COLO829 (cell line): ENCODE data around the gene COQ3.

Source experiments
- DNase-seq: peaks from one replicate; pipeline ENCODE4 v3.0.0; 2012; ENCODE audit warnings: low spot score

The COQ3 gene, protein sequence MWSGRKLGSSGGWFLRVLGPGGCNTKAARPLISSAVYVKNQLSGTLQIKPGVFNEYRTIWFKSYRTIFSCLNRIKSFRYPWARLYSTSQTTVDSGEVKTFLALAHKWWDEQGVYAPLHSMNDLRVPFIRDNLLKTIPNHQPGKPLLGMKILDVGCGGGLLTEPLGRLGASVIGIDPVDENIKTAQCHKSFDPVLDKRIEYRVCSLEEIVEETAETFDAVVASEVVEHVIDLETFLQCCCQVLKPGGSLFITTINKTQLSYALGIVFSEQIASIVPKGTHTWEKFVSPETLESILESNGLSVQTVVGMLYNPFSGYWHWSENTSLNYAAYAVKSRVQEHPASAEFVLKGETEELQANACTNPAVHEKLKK

DNA sequence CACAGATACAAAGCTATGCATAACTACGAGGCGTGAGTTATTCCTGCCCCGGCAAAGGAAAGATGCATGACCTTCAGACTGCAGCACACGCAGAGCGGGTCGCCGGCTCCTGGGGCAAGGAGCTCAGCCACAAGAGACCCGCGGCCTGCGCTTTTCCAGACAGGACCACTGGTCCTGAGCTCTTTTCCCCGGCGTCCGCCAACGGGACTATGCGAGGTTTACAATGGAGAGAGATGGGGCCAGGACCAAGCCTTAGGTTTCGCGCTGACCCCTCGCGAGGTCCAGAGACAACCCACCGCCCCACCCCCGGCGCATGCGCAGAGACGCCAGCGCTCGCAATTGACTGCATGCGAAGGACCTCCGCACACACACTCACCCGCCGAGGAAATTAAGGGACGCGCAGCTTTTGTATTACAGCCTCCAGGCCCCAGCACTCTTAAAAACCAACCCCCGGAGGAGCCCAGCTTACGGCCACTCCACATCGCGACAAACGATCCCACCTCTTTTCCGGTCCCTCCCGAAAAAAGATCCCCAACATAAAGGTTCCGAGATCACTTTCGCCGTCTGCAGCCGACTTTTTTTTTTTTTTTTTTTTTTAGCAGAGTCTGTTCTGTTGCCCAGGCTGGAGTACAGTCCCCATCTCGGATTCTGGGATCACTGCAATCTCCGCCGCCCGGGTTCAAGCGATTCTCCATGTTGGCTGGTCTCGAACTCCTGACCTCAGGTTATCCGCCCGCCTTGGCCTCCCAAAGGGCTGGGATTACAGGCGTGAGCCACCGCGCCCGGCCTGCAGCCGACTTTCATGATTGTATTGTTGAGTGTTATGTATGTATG is at the start of gene COQ3:
COQ3 (minus strand) TSS at position 498 of the 834 bp plus-strand sequence; CDS start at position 482, 16 bp downstream.
- DNase-seq: peak; percentile 80

DNA sequence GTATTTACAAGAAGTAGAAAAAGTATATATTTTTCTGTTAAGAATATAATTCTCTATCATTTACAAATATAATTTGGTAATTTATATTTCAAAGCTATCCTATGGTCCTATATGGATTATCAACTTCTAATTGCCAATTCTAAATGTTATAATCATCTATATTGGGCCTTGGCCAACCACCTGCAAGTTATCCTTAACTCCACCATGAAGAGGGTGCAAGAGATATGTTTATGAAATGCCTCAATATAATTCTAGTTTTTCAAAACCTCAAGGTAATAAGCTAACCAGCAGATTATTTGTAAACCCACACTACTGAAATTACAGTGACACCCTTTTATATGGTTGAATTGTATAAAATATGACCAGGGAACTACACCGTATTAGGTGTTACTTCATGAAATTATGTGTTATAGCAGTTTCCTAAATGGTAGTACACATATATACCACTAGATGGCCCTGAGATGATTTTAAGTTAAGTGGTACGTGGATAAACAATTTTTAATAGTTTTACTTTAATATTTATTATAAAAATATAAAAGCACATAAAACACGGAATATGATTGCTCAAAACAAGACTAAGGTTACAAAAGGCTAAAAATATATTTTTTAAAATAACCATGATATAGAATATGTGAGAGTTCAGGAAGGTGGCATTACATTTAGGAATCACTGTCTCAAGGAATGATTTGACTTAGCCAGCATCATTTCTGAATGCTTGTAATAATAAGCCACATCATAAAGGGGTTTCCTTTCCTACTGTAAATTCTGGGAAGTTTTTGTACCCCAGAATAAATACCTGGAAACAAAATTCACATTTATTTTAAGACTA is 40.9 kb upstream of the COQ3 start:
- no peak for DNase-seq

DNA sequence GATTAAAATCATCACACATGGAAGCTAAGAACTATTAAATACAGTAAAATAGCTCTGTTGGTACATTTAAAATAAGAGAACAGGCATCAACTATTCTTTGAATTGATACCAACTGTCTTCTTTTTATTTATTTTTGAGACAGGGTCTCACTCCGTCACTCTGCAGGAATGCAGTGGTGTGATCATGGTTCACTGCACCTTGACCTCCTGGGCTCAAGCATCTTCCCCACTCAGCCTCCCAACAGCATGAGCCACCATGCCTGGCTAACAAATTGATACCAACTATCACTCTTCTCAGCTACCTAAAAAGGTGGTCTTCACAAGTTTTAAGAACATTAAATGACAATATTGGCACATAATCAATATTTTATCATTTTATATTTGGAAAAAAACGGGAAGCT is 38.9 kb upstream of the COQ3 start:
- DNase-seq: no peak

DNA sequence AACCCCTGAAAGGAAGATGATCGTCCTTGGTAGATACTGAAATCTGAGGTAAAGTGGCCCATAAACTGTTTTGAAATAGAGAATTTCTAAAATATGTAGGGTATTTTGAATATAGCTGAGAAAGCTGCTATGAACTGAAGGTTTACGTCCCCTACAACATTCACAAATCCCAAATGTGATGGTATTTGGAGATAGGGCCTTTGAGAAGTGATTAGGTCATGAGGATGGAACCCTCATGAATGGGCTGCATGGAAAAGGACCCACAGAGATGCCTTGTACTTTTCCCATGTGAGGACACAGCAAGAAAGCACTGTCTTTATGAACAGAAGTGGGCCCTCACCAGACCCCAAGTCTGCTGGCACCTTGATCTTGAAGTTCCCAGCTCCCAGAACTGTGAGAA is 37.9 kb upstream of the COQ3 start:
- DNase-seq: no peak

DNA sequence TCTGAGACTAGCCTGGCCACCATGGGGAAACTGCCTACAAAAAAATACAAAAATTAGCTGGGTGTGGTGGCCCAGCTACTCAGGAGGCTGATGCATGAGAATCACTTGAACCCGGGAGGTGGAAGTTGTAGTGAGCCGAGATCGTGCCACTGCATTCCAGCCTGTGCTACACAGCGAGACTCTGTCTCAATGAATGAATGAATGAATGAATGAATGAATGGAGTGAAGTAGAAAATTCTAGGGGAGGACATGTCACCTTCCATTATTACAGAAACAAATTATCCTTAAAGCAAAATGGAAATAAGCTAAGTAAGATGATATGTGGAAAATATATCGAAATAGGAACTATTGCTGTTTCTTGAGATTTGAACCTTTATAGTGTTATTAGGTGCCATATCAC is 34.0 kb upstream of the COQ3 start:
- DNase-seq: no peak

DNA sequence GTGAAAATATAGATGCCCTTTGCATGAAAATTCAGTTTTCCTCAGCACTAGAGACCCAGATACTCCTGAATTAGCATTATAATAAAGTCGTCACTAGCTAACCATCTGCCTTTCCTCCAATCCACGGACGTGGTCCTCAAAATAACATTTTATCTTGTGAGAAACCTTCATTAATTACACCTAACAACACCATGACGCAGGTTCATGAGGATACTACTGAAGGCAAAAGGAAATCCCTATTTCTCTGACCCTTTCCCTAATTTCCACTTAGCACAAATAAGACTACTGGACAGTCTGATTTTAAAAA is 32.4 kb upstream of the COQ3 start:
- DNase-seq: no peak

DNA sequence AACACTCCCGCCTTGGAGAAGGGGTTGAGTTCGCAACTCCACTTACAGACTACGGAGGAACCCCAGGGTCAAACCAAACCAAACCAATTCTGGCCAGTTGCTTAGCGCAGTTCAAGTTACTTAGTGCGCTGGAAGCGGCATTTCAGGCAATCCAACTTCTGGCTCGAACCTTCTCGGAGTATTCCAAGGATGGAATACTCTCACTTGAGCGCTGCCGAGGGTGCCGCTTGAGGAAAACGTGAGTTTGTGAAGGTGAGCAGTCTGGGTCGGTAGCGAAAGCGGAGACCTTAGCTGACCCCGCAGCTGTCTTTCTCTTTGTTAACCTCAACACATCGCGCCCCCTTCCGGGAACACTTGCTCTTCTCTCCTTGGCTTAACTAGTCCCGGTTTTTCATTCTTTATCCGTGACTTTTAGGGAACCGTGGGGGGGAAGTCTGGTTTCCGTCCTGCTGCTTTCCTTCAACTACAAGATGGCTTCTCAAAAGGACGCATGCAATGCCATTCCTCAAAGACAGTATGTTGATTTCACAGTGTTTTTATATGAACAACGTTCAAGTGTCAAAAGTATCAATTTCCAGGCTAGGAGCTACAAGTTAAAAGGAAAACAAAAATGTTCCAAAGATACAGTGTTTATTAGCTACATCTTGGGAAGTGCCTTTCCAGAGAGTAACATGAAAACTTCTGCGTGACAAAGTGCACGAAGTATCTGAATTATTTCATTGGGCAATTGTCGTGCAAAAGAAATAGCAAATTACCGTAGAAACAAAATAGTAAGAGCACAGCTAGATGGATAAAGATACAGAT is 31.9 kb upstream of the COQ3 start:
- peak; percentile 66 for DNase-seq

DNA sequence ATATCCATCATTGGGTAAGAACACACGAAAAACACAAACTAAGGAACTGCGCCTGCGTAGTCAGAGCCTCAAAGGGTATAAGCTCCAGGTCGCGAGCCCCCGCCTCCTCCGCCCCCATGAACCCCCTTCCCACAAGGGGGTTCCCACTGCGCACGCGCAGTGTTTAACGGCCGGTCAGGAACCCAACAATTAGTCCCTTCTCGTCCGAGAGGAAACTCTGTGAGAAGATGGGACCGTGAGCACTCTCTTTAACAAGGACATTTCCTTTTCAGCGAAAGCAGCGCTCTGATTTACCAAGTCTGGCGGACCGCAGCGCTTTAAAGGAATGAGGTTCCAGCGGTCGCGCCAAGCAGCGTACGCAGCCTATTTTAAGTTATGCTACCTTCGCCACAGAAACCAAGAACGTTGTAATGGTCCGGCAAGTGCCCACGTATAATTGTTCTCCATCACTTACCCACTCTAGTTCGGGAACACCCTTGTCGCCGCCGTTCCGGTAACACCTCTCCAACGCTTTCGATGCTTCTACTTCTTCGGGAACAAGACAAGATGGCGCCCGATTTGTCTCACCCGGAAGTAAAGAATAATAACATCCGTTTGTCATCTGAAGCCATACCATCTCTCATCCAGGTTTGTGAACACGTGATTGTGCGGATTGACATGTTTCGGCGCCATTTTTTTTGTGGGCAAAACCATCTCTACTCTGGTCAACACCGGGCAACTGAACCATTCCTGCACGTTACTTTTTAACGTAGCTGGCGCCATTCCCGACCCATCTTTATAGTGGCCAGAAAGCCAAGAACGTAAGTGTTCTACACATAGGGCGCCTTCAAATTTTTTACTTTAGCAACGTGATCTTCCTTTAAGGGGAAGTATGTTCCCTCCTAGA is 31.0 kb upstream of the COQ3 start, which contains the start of gene PNISR:
PNISR (minus strand) TSS at position 548 of the 886 bp plus-strand sequence. CDS start 10,649 bp downstream, outside the sequence.
- DNase-seq: peak; percentile 93

DNA sequence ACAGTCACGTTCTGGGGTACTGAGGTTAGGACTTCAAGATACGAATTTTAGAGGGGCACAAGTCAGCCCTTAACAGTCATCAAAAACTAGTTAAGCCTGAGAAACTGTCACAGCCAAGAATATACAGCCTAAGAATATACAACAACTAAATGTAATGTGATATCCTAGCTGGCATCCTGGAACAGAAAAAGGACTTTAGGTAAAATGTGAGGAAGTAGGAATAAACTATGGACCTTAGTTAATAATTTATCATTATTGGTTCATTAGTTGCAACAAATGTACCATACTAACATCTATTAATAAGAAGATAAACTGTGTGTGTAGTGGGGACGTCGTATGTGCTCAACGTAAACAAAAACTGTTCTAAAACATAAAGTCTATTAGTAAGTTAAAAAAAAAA is 30.0 kb upstream of the COQ3 start:
- DNase-seq: no peak

DNA sequence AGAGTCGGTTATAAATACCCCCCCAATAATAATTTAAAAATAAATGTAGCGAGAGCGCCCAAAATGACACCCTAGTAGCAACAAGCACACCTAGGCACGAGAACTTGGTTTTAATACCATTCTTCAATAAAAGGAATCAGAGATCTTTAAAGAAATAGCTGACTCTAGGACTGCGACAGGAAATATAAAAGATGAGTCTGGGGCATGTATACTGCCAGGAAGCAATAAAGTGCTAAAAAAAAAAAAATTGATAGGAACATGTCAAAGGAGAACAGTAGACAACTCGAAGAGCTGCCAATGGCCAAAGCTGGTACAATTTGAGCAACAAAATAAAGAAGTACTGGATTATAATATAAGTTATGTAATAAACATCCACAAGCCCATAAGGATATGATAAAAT is 28.9 kb upstream of the COQ3 start:
- no peak for DNase-seq

DNA sequence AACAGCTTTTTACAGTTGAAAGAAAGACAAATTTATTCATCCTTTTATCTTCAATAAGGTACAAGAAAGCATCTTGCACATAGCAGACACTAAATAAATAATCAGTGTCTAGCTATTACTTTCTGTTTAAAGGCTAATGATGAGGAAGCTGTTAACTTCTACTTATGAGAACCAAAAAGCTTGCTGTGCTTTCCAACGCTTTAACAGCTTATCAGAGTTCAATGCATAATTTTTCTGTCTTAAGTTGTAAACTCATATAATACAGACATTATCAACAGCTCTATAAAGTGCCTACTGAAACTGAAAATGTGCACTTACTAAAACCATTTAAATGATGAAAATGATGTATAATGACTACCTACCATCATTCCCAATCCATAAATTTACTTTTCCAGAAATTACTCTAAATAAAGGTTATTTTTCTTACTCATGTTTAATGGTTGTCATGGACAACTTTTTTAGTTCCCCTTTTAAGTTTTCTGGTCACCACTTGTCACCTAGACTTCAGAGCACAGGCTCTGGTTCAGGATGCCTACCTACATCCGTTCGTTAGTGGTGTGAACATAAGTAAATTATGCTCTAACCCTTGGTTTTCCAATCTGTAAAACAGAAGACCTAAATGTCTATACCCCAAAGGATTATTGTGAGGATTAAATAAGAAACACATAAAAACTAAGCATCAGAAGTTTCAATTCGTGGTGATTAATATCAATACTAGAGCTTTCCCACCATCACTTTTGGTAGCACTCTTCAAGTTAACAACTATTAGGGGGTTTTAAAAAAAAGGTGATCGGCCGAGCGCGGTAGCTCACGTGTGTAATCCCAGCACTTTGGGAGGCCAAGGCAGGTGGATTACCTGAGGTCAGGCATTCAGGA is 23.1 kb upstream of the COQ3 start:
- no peak for DNase-seq

DNA sequence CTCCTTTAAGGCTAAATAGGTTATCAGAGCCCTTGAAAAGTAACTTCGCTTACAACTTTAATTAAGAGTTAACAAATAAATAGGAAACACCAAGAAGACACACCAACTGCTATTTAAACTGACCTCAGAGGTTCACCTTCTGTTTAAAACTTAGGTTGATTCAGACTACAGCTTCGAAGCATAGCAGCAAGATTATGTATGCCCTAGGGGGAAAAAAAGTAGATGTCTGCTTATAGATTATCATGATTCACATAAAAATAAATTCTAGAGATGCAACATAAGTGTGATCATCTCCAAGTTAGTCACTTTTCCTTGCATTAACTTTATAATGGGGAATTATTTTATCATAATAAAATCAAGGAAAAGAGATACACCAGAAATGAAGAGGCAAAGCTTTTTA is 22.2 kb upstream of the COQ3 start:
- DNase-seq: no peak

DNA sequence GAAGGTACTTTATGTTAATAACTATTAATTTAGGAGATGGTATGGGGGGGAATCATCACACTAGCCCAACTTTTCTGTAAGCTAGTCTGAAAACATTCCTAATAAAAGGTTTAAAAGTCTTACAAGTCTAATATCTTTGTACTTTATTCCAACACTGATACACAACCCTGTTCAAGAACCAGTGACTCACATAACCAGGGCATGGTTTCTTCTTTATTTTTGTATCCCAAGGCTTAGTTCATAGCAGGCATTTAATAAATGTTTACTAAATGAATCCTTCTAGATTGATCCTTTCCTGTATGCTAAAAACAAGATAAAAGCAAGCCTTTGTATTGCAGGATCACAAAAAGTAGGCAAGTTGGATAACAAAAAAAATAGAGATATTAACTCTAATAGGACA is 21.5 kb upstream of the COQ3 start:
- DNase-seq: no peak

DNA sequence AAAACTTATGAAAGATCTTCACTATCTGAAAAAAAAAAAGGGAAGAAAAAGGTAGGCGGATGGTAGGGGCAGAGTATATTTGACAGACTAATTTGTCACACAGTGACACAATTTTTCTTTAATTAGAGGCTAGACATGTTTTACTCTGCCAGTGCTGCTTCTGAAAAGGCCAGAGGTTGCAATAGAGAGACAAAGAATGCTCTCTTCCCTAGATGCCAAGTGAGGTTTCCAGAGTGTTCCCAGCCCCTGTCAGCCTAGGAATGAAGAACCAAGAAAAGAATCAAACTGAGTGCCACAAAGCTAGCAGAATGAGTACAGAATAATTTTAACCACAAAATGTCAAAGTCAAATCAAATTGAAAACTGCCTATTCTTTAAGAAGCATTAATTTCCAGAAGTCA is 18.1 kb upstream of the COQ3 start:
- DNase-seq: no peak

DNA sequence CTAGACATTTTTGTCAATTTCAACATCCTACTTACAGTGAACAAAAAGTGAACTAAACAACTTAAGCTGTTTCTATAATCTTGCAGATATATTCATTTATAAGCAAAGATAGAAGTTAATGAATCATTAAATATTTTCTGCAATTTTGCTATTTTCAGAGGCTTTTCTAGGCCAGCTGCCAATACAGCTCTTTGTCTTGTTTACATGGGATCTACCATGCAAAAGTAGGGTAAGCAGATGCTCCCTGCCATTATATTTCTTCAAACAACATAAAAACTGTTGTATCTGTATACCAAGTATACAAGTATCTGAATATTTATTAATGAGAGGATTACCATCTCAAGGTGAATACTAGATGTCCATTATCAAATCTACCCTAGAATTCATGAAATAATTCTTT is 15.7 kb upstream of the COQ3 start:
- no peak for DNase-seq

DNA sequence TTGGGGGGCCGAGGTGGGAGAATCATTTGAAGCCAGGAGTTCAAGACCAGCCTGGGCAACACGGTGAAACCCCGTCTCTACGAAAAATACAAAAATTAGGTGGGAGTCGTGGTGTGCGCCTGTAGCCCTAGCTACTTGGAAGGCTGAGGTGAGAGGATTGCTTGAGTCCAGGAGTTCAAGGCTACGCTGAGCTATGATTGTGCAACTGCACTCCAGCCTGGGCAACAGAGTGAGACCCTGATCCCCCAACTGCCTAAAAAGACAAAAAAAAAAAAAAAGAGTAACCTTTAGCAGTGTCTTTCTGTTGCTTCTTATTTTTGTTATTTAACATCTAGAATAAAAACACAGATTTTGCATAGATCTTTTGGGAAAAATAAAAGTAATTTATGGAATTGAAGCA is 13.1 kb upstream of the COQ3 start:
- no peak for DNase-seq

DNA sequence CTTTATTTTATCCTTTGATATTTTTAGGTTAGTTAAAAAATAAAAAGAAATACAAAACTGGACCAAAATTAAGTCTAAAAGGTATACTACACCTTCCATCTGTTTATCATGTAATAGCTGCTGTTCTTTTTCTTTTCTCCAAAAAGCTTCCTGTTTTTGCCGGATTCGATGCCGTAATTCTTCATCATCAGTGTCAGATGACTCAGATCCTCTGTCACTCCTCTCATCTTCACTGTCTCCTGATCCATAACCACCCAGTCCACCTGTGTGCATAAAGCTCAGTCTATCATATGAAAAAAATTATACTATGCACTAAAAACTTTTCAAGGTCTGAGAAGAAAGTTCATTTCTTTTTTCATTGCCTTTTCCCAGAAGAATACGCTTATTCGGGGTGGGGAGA is 8.5 kb upstream of the COQ3 start:
- DNase-seq: no peak

DNA sequence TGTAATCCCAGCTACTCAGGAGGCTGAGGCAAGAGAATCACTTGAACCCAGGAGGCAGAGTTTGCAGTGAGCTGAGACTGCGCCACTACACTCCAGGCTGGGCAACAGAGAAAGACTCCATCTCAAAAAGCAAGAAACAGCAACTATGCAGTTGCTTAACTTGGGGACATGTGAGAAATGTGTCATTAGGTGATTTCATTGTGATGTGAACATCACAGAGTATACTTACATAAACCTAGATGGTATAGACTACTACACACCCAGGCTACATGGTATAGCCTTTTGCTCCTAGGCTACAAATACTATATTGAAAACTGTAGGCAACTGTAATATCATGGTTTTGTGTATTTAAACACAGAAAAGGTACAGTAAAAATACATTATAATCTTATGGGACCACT is 3.3 kb upstream of the COQ3 start:
- no peak for DNase-seq

DNA sequence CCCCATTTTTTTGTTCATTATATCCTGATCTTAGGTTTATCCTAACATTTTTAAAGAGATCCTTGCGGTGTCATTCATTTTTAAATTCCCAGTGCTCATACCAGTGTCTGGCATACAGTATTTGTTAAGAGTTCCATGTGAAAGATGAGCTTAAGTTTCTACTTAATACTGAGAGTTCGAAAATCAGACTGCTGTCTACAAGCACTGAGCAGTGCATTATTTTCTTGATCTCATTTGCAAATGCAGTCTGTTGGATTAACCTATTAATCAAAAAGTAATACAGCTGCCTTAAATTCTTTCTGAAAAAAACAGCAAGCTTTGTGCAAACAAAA is 663 bp downstream of the COQ3 start:
- DNase-seq: no peak

DNA sequence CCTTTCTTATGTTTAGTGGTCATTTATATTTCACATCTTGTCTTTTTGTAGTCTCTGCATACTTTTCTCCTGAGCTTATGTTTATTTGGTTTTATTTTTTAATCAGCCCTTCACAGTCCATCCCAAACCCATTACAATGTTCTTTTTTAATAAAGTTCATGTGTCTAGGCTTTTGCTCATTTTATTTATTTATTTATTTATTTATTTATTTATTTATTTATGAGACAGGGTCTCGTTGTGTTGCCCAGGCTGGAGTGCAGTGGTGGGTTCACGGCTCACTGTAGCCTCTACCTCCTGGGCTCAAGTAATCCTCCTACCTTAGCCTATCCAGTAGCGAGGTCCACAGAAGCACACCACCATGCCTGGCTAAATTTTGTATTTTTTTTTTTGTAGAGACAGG is 3.1 kb downstream of the COQ3 start:
- no peak for DNase-seq
